Left lung (tissue), 10 donors: ENCODE results near the gene COX7B2. TPM values are rescaled to one million over a fixed set of nuclear protein-coding genes. Genes with fewer than 3 reads are reported as not detected.

Source experiments
- ATAC-seq: fragments of 200-7000 bp; cut with Tn5 transposase; one replicate; pipeline ENCODE4 v1.9.1; 2020; ENCODE audit warnings: moderate library complexity
- DNase-seq, 4 donors: peaks; one replicate each; pipeline ENCODE4 v3.0.0-alpha.2; 2013 to 2020
- H3K27ac ChIP-seq, 2 donors: fragments of 200-600 bp; sonication (generic) in 1 of 2; one replicate each; pipeline versions ENCODE4 v1.5.0 to v1.8.0; 2020 to 2021
- H3K27me3 ChIP-seq, 2 donors: fragments of 200-600 bp; sonication (generic) in 1 of 2; one replicate each; pipeline versions ENCODE4 v1.5.0 to v1.8.0; 2020 to 2021
- H3K36me3 ChIP-seq, 2 donors: fragments of 200-600 bp; sonication (generic) in 1 of 2; one replicate each; pipeline versions ENCODE4 v1.5.0 to v1.8.0; 2020 to 2021
- H3K4me1 ChIP-seq, 2 donors: fragments of 200-600 bp; one replicate each; pipeline ENCODE4 v1.8.0; 2021
- H3K4me3 ChIP-seq, 2 donors: fragments of 200-600 bp; sonication (generic) in 1 of 2; one replicate each; pipeline versions ENCODE4 v1.5.0 to v1.8.0; 2020 to 2021; ENCODE audit warnings: mild to moderate bottlenecking in 1 of 2
- H3K9me3 ChIP-seq, 2 donors: fragments of 200-600 bp; sonication (generic) in 1 of 2; one replicate each; pipeline versions ENCODE4 v1.5.0 to v1.8.0; 2020 to 2021
- CTCF ChIP-seq, 2 donors: fragments of 200-600 bp; sonication (generic) in 1 of 2; IDR thresholded peaks; one replicate each; pipeline versions ENCODE4 v1.5.0 to v1.8.0; 2021; ENCODE audit warnings: antibody characterized with exemption in 2 of 2
- intact Hi-C, 2 donors: fragments of 100-400 bp; cut with DNase I; formaldehyde crosslinking; loops; one replicate each; pipeline versions ENCODE4 v1.11.2 to v1.14.2; 2022
- polyA plus RNA-seq, 6 donors: library from polyadenylated mRNA; unstranded; fragments of 120-200 nt; gene quantifications; one replicate each; pipeline ENCODE4 v1.2.1, GENCODE V29; 2013; ENCODE audit not compliant: insufficient read length in 6 of 6
- total RNA-seq, 2 donors: library from RNA; stranded (reverse); fragmentation: NEBNext Ultra II Directional; extraction: Animal tissue kit (Norgen Biotek cat#: 25700); gene quantifications; one replicate each; pipeline ENCODE4 v1.2.1, GENCODE V29; 2021
- donor health status: DM: no; HTN: yes; CAD: no.
- donor health status: DM: no; HTN: no; CAD: no.

Gene COX7B2
- total and polyA plus RNA-seq, 8 donors: not detected

DNA sequence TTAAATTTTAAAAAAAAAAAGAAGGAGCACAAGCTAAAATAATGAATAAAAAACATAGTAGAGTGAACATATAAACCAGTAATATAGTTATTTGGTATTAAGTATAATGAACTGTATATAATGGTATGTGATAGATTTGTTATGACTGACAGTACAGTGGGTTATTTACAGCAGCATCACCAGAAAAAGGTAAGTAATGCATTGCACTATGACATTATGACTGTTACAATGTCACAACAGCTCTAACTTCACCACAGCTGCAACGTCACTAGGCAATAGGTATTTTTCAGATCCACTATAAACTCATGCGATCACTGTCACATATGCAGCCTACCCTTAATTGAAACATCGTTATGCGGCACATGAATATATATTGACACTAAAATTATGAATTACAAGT, 72.5 kb downstream of the COX7B2 start:
- no peak for TF ChIP-seq CTCF (IDR thresholded peaks at IDR 0.05)
- Histone ChIP-seq H3K27ac (no peak overlapping the region), H3K27me3 (no peaks in the 10 kb centered on the region), H3K9me3 (no peaks in the 10 kb centered on the region), H3K4me3 (no peak overlapping the region), H3K4me1 (no peaks in the 10 kb centered on the region), H3K36me3 (no peaks in the 10 kb centered on the region)
- ATAC-seq: no peak
- intact Hi-C loops: no loop called here
- no peak for DNase-seq

DNA sequence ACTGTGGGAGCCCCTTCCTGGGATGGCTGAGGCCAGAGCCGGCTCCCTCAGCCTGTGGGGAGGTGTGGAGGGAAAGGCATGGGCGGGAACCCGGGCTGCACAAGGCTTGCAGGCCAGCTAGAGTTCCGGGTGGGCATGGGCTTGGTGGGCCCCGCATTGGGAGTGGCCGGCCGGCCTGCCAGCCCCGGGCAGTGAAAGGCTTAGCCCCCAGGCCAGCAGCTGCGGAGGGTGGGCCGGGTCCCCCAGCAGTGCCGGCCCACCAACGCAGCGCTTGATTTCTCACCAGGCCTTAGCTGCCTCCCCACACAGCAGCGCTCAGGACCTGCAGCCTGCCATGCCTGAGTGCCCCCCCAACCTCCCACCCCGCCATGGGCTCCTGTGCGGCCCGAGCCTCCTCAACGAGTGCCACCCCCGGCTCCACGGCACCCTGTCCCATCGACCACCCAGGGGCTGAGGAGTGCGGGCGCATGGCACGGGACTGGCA, 78.0 kb downstream of the COX7B2 start:
- Histone ChIP-seq H3K4me1 (no peaks in the 10 kb centered on the region), H3K4me3 (no peak overlapping the region), H3K27ac (no peak overlapping the region), H3K27me3 (no peaks in the 10 kb centered on the region), H3K36me3 (no peaks in the 10 kb centered on the region), H3K9me3 (no peaks in the 10 kb centered on the region)
- DNase-seq: peak in 1 of 4 donors; percentile 77
- no peak for ATAC-seq
- intact Hi-C loops: no loop called here
- no peak for TF ChIP-seq CTCF (IDR thresholded peaks at IDR 0.05)

GRCh38 chr4:46820154-46820553, 88.9 kb downstream of the COX7B2 start:
- no peak overlapping the region for H3K4me3 ChIP-seq

DNA sequence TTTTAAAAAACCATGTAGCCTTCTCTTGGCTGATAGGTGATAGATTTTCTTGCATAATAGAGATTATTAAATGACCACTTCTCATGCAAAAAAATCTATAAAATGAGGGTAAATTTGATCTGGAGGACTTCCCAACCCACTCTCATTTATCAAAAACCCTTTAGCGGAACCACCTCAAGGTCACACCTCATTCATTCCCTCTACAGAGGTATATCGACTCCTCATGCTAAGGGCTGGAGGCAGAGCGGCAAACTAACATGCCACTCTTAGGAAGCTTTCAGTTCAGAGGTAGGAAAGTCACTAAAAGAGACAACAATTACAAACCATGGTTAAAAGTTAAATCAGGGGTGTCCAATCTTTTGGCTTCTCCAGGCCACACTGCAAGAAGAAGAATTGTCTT, 90.0 kb downstream of the COX7B2 start:
- Histone ChIP-seq H3K27ac (no peak overlapping the region), H3K4me1 (no peaks in the 10 kb centered on the region), H3K27me3 (no peaks in the 10 kb centered on the region), H3K36me3 (no peaks in the 10 kb centered on the region), H3K4me3 (no peak overlapping the region), H3K9me3 (no peaks in the 10 kb centered on the region)
- ATAC-seq (no peak), DNase-seq (no peak)
- TF ChIP-seq CTCF (IDR thresholded peaks at IDR 0.05): no peak
- intact Hi-C loops: no loop called here

More at GRCh38 chr4:46820154-46820553, 88.9 kb downstream of the COX7B2 start:
- no peak for DNase-seq
- no peaks in the 10 kb centered on the region for H3K36me3 ChIP-seq
- intact Hi-C loops: no loop called here
- no peak overlapping the region for H3K27ac ChIP-seq
- ATAC-seq: no peak
- H3K4me1 ChIP-seq: no peaks in the 10 kb centered on the region
- H3K9me3 ChIP-seq: no peaks in the 10 kb centered on the region
- no peak for TF ChIP-seq CTCF (IDR thresholded peaks at IDR 0.05)
- no peaks in the 10 kb centered on the region for H3K27me3 ChIP-seq

- no peak overlapping the region for H3K27ac ChIP-seq
- intact Hi-C loops: no loop called here
- H3K4me3 ChIP-seq: no peak overlapping the region
- ATAC-seq (no peak), DNase-seq (no peak)
- TF ChIP-seq CTCF (IDR thresholded peaks at IDR 0.05): no peak
- H3K9me3 ChIP-seq: no peaks in the 10 kb centered on the region
- no peaks in the 10 kb centered on the region for H3K36me3 ChIP-seq
- H3K27me3 ChIP-seq: no peaks in the 10 kb centered on the region
- no peaks in the 10 kb centered on the region for H3K4me1 ChIP-seq
Measured at GRCh38 chr4:46818604-46819003, 90.4 kb downstream of the COX7B2 start.
